Measurements from ENCODE around the gene GPC5. TPM values are rescaled to one million over a fixed set of nuclear protein-coding genes. Genes with fewer than 3 reads are reported as not detected.

GPC5 gene
- total and polyA plus RNA-seq, 2 donors (not counting 3 experiments of a cell fraction or from before 2014, with no cell fraction given) = 0.59 to 0.97 TPM

DNA sequence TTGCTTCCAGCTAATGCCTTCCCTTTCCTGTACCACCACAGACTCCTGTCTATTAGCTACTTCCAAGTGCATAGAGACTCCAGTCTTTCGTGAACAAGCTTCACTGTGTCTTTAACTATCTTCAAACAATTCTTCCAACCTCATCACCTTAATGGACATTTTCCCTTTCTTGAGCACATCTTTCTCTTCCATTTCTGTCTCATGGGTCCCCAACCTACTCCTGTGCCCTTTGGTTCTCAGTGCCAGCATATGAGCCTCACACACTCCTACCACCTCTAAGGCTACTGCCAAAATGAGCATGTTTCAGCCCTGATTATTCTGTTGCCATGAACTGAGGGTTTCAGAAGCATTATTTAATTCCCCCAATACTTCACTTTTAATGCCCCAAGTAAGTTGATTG, 360.3 kb downstream of the GPC5 start:
- no peaks in the 10 kb centered on the region for H3K27me3 ChIP-seq (ENCODE audit: control insufficient read depth in 2 of 2, insufficient read depth in 2 of 2, low read length in 2 of 2)
- intact Hi-C loops (cut with micrococcal nuclease) = no loop called here
- ChIA-PET POLR2A (no interaction called here), CTCF (no interaction called here)
- no peaks in the 10 kb centered on the region for H3K36me3 ChIP-seq (ENCODE audit: control insufficient read depth in 2 of 2, extremely low read depth in 1 of 2, insufficient read depth in 2 of 2, low read length in 2 of 2)
- H3K9me3 ChIP-seq (replicated peaks; ENCODE audit: control insufficient read depth, insufficient read depth, low read length) = no peaks in the 10 kb centered on the region
- BruUV-seq (replicated peaks) = no TSS peak
- no peak overlapping the region for H3K9ac ChIP-seq (replicated peaks; ENCODE audit: extremely low read depth, insufficient read depth, low read length)
- H2AFZ ChIP-seq (ENCODE audit: low read depth, low read length) = no peak overlapping the region
- no peaks in the 10 kb centered on the region for H3K79me2 ChIP-seq (ENCODE audit: control insufficient read depth, insufficient read depth, low read length)
- dilution Hi-C loops (cut with MboI; ENCODE audit: extremely low pct_ligation_motif_present, low sequenced_read_pairs) = no loop called here
- FAIRE-seq = no peak
- TF ChIP-seq JUN (IDR thresholded peaks at IDR 0.05; ENCODE audit: borderline replicate concordance, insufficient read depth, insufficient read length, low read depth) (no peak), GATA2 (IDR thresholded peaks at IDR 0.05; ENCODE audit: insufficient read depth, insufficient read length, low read depth, low read length) (no peak), FOS (IDR thresholded peaks at IDR 0.05; ENCODE audit: borderline replicate concordance, insufficient read depth, low read length) (no peak), POLR2A (IDR thresholded peaks at IDR 0.05; ENCODE audit: low read depth, low read length) (no peak), MYC (IDR thresholded peaks at IDR 0.05; ENCODE audit: low read depth, low read length) (no peak), POLR2AphosphoS5 (IDR thresholded peaks at IDR 0.05; ENCODE audit: insufficient read depth, low read depth, low read length) (no peak), EZH2 (IDR thresholded peaks at IDR 0.05; ENCODE audit: borderline replicate concordance, low read depth, low read length, severe bottlenecking) (no peak)
- TF ChIP-seq, protein P1, sequence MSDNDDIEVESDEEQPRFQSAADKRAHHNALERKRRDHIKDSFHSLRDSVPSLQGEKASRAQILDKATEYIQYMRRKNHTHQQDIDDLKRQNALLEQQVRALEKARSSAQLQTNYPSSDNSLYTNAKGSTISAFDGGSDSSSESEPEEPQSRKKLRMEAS (IDR thresholded peaks at IDR 0.05; ENCODE audit: insufficient read depth, insufficient read length) = no peak
- TF ChIP-seq, protein P2, sequence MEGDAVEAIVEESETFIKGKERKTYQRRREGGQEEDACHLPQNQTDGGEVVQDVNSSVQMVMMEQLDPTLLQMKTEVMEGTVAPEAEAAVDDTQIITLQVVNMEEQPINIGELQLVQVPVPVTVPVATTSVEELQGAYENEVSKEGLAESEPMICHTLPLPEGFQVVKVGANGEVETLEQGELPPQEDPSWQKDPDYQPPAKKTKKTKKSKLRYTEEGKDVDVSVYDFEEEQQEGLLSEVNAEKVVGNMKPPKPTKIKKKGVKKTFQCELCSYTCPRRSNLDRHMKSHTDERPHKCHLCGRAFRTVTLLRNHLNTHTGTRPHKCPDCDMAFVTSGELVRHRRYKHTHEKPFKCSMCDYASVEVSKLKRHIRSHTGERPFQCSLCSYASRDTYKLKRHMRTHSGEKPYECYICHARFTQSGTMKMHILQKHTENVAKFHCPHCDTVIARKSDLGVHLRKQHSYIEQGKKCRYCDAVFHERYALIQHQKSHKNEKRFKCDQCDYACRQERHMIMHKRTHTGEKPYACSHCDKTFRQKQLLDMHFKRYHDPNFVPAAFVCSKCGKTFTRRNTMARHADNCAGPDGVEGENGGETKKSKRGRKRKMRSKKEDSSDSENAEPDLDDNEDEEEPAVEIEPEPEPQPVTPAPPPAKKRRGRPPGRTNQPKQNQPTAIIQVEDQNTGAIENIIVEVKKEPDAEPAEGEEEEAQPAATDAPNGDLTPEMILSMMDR (IDR thresholded peaks at IDR 0.05; ENCODE audit: extremely low read depth in 1 of 2, insufficient read depth in 1 of 2, low read depth in 1 of 2, low read length in 2 of 2) = no peak
- no peak overlapping the region for H3K27ac ChIP-seq (ENCODE audit: insufficient read depth, low read depth, low read length)
- H3K4me3 ChIP-seq (replicated peaks in 1 of 3; ENCODE audit: insufficient read depth in 1 of 3, low read depth in 1 of 3, low read length in 3 of 3) = no peak overlapping the region
- DNase-seq (ENCODE audit: low read depth, low spot score) = no peak
- no peaks in the 10 kb centered on the region for H3K4me1 ChIP-seq (ENCODE audit: control insufficient read depth, extremely low read depth, insufficient read depth, low read length)
- H4K20me1 ChIP-seq (replicated peaks; ENCODE audit: control insufficient read depth, extremely low read depth, insufficient read depth, low read length) = no peaks in the 10 kb centered on the region
- no peaks in the 10 kb centered on the region for H3K9me1 ChIP-seq (replicated peaks; ENCODE audit: control insufficient read depth, extremely low read depth, insufficient read depth, low read length)
- no peak overlapping the region for H3K4me2 ChIP-seq (ENCODE audit: insufficient read depth, low read length)

Data from endothelial cell of umbilical vein (primary cell).